ENCODE data around the gene C19orf81.
A peak's percentile ranks its signal among the peaks of the same experiment; 100 is the strongest.
"Not testable (repeated sequence)": the region's sequence is repeated elsewhere in the genome, so short reads cannot be mapped to it uniquely, and the experiment has no call there.

The C19orf81 gene

GRCh38 chr19:50649433-50650391, at the start of gene C19orf81:
Gene C19orf81, plus strand, starts transcription at chr19:50649445. Its CDS starts 0 bp downstream, at chr19:50649445.
- DNase-seq (ENCODE audit: low read depth in 2 of 2): no peak

GRCh38 chr19:50601407-50602088, 47.7 kb upstream of the C19orf81 start:
- no peak for DNase-seq (ENCODE audit: low read depth in 2 of 2)

GRCh38 chr19:50602089-50602422, 47.2 kb upstream of the C19orf81 start:
- no peak for DNase-seq (ENCODE audit: low read depth in 2 of 2)

- DNase-seq (ENCODE audit: low read depth in 2 of 2): no peak
Observed at GRCh38 chr19:50602496-50602895, 46.7 kb upstream of the C19orf81 start.

- no peak for DNase-seq (ENCODE audit: low read depth in 2 of 2)
Observed at GRCh38 chr19:50602935-50603334, 46.3 kb upstream of the C19orf81 start.

GRCh38 chr19:50604264-50605073, 44.8 kb upstream of the C19orf81 start:
- peak in 1 of 2 donors; percentile 19 for DNase-seq (ENCODE audit: low read depth in 2 of 2)

- DNase-seq (ENCODE audit: low read depth in 2 of 2): not testable (repeated sequence)
Observed at GRCh38 chr19:50606059-50606836, 43.0 kb upstream of the C19orf81 start.

GRCh38 chr19:50607388-50607787, 41.9 kb upstream of the C19orf81 start:
- no peak for DNase-seq (ENCODE audit: low read depth in 2 of 2)

- peak; percentile 77 to 90 for DNase-seq (ENCODE audit: low read depth in 2 of 2)
Observed at GRCh38 chr19:50607874-50608785, 41.1 kb upstream of the C19orf81 start.

GRCh38 chr19:50612504-50613404, 36.5 kb upstream of the C19orf81 start:
- not testable (repeated sequence) for DNase-seq (ENCODE audit: low read depth in 2 of 2)

- not testable (repeated sequence) for DNase-seq (ENCODE audit: low read depth in 2 of 2)
Observed at GRCh38 chr19:50618379-50618778, 30.9 kb upstream of the C19orf81 start.

GRCh38 chr19:50619184-50619583, 30.1 kb upstream of the C19orf81 start:
- DNase-seq (ENCODE audit: low read depth in 2 of 2): not testable (repeated sequence)

- DNase-seq (ENCODE audit: low read depth in 2 of 2): not testable (repeated sequence)
Observed at GRCh38 chr19:50620394-50620906, 28.8 kb upstream of the C19orf81 start.

GRCh38 chr19:50624949-50625600, 24.2 kb upstream of the C19orf81 start:
- DNase-seq (ENCODE audit: low read depth in 2 of 2): no peak

- DNase-seq (ENCODE audit: low read depth in 2 of 2): no peak
Observed at GRCh38 chr19:50626011-50626410, 23.2 kb upstream of the C19orf81 start.

- no peak for DNase-seq (ENCODE audit: low read depth in 2 of 2)
Observed at GRCh38 chr19:50626795-50627194, 22.4 kb upstream of the C19orf81 start.

GRCh38 chr19:50628146-50628545, 21.1 kb upstream of the C19orf81 start:
- DNase-seq (ENCODE audit: low read depth in 2 of 2): no peak

- DNase-seq (ENCODE audit: low read depth in 2 of 2): no peak
Observed at GRCh38 chr19:50628551-50628950, 20.7 kb upstream of the C19orf81 start.
